ENCODE data around the gene YPEL1. TPM values are rescaled to one million over a fixed set of nuclear protein-coding genes. Genes with fewer than 3 reads are reported as not detected.

The YPEL1 gene
- total and polyA plus RNA-seq, 7 donors, result 0.72 to 21.9 (median 4.6) TPM

DNA sequence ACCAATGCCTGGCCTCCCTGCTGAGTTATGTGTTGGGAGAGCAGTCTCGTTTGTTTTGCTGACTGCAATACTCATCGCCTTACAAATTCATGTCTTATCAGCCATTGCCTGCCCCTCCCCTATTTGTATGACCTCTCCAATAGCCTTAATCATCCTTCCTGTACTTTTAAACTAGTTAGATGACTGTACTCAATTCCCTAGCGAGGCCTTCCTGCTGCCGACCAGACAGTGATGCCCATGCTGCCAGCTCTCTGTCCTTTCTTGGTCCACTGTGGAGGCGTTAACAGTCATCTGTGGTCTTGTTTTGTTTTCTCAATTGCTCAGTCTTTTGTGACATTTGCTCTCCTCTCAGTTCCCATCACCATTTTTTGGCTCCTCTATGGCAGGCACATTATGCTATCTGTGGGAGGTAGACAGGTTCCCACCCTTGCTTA, 20.3 kb upstream of the YPEL1 start:
- Histone ChIP-seq H3K9me3 (no peaks in the 10 kb centered on the region), H3K4me1 (peaks cover 8% of the 10 kb centered on the region), H3K36me3 (ENCODE audit: insufficient read depth in 1 of 2, low read depth in 1 of 2) (peaks cover 0 to 28% of the 10 kb centered on the region in 2 donors), H3K27me3 (ENCODE audit: insufficient read depth in 3 of 3, low read length in 2 of 3) (no peaks in the 10 kb centered on the region), H3K27ac (no peak overlapping the region), H3K4me3 (no peak overlapping the region)
- ATAC-seq (peak in 3 of 4 donors; percentile 8 to 41 (median 26)), DNase-seq (no peak)
- TF ChIP-seq, protein P1, sequence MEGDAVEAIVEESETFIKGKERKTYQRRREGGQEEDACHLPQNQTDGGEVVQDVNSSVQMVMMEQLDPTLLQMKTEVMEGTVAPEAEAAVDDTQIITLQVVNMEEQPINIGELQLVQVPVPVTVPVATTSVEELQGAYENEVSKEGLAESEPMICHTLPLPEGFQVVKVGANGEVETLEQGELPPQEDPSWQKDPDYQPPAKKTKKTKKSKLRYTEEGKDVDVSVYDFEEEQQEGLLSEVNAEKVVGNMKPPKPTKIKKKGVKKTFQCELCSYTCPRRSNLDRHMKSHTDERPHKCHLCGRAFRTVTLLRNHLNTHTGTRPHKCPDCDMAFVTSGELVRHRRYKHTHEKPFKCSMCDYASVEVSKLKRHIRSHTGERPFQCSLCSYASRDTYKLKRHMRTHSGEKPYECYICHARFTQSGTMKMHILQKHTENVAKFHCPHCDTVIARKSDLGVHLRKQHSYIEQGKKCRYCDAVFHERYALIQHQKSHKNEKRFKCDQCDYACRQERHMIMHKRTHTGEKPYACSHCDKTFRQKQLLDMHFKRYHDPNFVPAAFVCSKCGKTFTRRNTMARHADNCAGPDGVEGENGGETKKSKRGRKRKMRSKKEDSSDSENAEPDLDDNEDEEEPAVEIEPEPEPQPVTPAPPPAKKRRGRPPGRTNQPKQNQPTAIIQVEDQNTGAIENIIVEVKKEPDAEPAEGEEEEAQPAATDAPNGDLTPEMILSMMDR (IDR thresholded peaks at IDR 0.05), result no peak
- intact Hi-C loops (cut with DNase I), result no loop called here
- WGBS, 3 donors, result 58 to 65% (median 65%) methylated on average over 5 of the region's 5 CpGs

DNA sequence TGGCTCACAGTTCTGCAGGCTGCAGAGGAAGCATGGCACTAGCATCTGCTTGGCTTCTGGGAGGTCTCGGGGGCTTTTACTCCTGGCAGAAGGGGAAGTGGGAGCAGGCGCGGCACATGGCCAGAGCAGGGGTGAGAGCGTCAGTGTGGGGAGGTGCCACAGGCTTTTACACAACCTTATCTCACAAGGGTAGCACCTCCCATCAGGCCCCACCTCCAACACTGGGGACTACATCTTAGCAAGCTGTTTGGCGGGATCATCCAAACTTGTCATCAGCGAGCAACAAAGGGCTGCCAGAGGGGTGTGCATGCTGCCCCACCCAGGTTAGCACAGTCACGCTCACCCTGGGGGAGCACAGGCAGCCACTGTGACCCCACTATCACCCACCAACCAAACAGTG, 18.9 kb upstream of the YPEL1 start:
- peaks cover 8% of the 10 kb centered on the region for H3K4me1 ChIP-seq
- TF ChIP-seq, protein P1 (IDR thresholded peaks at IDR 0.05), result no peak
- H3K9me3 ChIP-seq, result no peaks in the 10 kb centered on the region
- intact Hi-C loops (cut with DNase I), result no loop called here
- no peaks in the 10 kb centered on the region for H3K27me3 ChIP-seq (ENCODE audit: insufficient read depth in 3 of 3, low read length in 2 of 3)
- WGBS, 3 donors, result 34 to 43% (median 36%) methylated on average over 7 of the region's 7 CpGs
- H3K4me3 ChIP-seq, result no peak overlapping the region
- peak; percentile 34 to 57 for DNase-seq
- H3K27ac ChIP-seq, result no peak overlapping the region
- ATAC-seq, result peak in 3 of 4 donors; percentile 29 to 33 (median 30)
- peaks cover 0 to 18% of the 10 kb centered on the region in 2 donors for H3K36me3 ChIP-seq (ENCODE audit: insufficient read depth in 1 of 2, low read depth in 1 of 2)

DNA sequence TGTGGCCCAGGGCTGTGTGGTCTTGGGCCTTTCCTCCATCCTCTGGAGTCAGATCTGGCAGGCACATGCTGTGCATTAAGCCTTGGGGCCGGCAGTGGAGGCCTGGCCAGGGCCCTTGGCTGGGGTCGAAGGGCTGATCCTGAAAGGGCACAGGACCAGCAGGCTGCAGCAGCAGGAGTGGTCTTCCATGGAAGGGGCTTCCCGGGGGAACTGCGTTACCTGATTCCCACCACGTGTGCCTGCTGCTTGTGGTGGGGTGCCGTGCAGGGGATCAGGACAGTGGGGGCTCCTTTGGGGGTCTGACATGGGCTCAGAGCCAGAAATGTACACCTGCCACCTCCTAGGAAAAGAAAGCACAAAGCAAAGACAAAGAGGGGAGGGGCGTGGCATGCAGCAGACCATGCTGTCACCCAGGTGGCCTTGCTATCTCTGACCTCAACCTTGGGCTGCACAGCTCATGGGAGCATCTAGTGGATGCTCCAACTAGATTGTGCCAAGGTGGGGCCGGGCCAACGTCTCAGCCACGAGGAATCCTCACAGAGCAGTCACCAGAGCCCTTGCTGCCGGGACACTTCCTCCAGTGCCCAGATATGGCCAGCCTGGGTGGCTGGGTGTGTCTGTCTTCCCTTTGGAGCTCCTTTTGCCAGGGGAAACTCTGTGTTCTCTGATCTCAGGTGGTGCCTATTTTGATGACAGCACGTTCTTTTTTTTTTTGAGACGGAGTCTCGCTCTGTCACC, 17.9 kb upstream of the YPEL1 start:
- H3K9me3 ChIP-seq, result no peaks in the 10 kb centered on the region
- H3K27ac ChIP-seq, result no peak overlapping the region
- peaks cover 0 to 17% of the 10 kb centered on the region in 2 donors for H3K36me3 ChIP-seq (ENCODE audit: insufficient read depth in 1 of 2, low read depth in 1 of 2)
- TF ChIP-seq, protein P1 (IDR thresholded peaks at IDR 0.05), result no peak
- peaks cover 8% of the 10 kb centered on the region for H3K4me1 ChIP-seq
- 51 to 61% (median 55%) methylated on average over 14 of the region's 14 CpGs for WGBS, 3 donors
- H3K4me3 ChIP-seq, result no peak overlapping the region
- DNase-seq, result no peak
- H3K27me3 ChIP-seq (ENCODE audit: insufficient read depth in 3 of 3, low read length in 2 of 3), result no peaks in the 10 kb centered on the region
- ATAC-seq, result peak in 3 of 4 donors; percentile 13 to 33 (median 26)
- intact Hi-C loops (cut with DNase I), result no loop called here

DNA sequence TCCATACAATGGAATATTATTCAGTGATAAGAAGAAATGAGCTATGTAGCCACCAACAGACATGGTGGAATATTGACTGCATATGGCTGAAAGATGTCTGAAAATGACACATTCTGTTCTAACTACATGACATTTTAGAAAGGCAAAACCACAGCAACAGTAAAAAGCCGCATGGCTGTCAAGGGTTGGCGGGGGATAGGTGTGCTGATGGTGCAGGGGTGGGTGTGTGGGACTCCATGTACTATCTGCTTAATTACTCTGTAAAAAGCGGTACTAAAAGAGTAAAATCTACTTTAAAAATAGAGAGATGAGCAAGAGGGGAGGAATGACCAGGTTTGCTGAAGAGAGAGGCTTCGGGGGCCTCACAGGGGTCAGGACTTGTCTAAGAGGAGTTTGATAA, 16.7 kb upstream of the YPEL1 start:
- Histone ChIP-seq H3K27me3 (ENCODE audit: insufficient read depth in 3 of 3, low read length in 2 of 3) (no peaks in the 10 kb centered on the region), H3K4me3 (no peak overlapping the region), H3K36me3 (ENCODE audit: insufficient read depth in 1 of 2, low read depth in 1 of 2) (peaks cover 0 to 8% of the 10 kb centered on the region in 2 donors), H3K27ac (no peak overlapping the region), H3K9me3 (no peaks in the 10 kb centered on the region), H3K4me1 (peaks cover 8% of the 10 kb centered on the region)
- WGBS, 3 donors, result 96 to 98% (median 97%) methylated on average over 4 of the region's 4 CpGs
- ATAC-seq (no peak), DNase-seq (no peak)
- intact Hi-C loops (cut with DNase I), result no loop called here
- TF ChIP-seq, protein P1 (IDR thresholded peaks at IDR 0.05), result no peak

Measured in psoas muscle (tissue), 8 donors.